Activated naive CD4-positive, alpha-beta T cell treated with anti-CD3 and anti-CD28 coated beads, Interleukin-2, amount 10 ng/mL, durations not matched to agents 5 hours and 36 hours (primary cell): Measurements from ENCODE around the gene PTGFRN. TPM values are rescaled to one million over a fixed set of nuclear protein-coding genes. Genes with fewer than 3 reads are reported as not detected.

Experiments
- total RNA-seq, 2 experiments: library from RNA; stranded (reverse); gene quantifications; one replicate each; pipeline ENCODE4 v1.2.3, GENCODE V29; 2021

Gene PTGFRN
- 1 to 10 TPM in 1 of 2 experiments, under 1 TPM in 1; 0.81 to 1.8 TPM for total RNA-seq

GRCh38 chr1:116909512-116910378 lies at the start of gene PTGFRN:
TSS of gene PTGFRN (plus strand) at chr1:116909916. CDS start at chr1:116910204, 288 bp downstream.

GRCh38 chr1:117001254-117001927 lies 91.7 kb downstream of the PTGFRN start, which contains the start of gene CD101:
TSS of gene CD101 (plus strand) at chr1:117001760. CDS start at chr1:117001818, 58 bp downstream.

Other genes with a start within 250 kb of the PTGFRN start
- gene IGSF3, start 242.2 kb upstream of the PTGFRN start, total RNA-seq: under 1 TPM; 0.08 to 0.12 TPM
- gene CD2, start 155.5 kb upstream of the PTGFRN start, total RNA-seq: 100 to 1,000 TPM; 181 to 188 TPM
- 1 to 10 TPM; 6.2 to 7.1 TPM for gene CD101, start 91.8 kb downstream of the PTGFRN start, total RNA-seq
- gene TTF2, start 150.4 kb downstream of the PTGFRN start, total RNA-seq: 10 to 100 TPM; 77.4 to 80.8 TPM
- gene TRIM45, start 211.8 kb downstream of the PTGFRN start, total RNA-seq: under 1 TPM; 0.67 to 0.71 TPM